SIG-M5 (cell line): ENCODE measurements around the gene ZMIZ1.

Source experiments
- DNase-seq: peaks from one replicate; lab custom pipeline; 2025; lab: John Stamatoyannopoulos, UW

The ZMIZ1 gene

GRCh38 chr10:79170993-79171392, 102.2 kb downstream of the ZMIZ1 start:
- no peak for DNase-seq

GRCh38 chr10:79171504-79171903, 102.7 kb downstream of the ZMIZ1 start:
- DNase-seq, result no peak

DNA sequence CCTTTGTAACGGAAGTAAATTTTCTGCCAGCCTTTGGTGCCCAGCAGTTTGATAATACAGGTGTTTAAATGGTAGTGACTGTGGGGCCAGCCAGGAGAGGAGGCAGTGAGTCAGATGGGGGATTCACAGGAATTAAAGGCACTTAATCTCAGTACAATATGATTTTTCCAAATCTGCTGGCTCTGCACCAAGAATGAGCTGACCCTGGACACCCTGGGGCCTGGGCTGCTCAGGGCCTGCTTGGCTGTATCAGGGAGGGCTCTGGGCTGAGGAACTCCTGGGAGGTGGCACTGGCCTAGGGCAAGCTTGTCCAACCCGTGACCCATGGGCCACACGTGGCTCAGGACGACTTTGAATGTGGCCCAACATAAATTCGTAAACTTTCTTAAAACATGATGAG, 104.1 kb downstream of the ZMIZ1 start:
- DNase-seq, result no peak

- no peak for DNase-seq
Measured at GRCh38 chr10:79173582-79174262, 105.0 kb downstream of the ZMIZ1 start.

- no peak for DNase-seq
Measured at GRCh38 chr10:79176052-79176501, 107.3 kb downstream of the ZMIZ1 start.

DNA sequence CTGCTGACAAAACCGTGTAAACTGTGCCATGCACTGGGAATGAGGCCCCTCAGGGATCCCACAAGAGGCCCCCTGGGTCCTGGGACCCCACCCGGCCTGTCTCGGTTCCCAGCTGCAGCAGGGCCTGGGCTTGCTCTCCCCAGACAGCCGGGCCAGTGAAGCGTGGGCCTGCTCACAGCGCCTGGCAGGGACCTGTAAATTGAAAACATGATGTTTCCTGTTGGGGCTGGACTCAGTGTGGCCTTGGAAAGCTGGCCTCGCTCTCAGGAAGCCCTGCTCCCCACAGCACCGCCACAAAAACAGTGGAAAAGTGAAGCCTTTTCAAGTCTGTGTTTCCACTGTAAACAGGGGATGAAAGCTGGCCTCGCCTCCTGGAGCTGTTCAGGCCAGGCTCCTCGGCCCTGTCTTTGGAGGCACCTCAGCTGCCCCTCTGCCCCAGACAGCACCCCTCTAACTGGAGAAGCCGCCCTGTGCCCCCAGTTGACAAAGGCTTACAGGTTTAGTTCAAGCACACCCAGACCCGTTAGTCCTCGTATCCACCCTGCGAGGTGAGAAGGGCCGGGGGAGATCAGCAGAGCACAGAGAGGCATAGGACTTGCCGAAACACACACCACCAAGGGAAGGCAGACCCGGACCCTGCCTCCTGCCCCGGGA, 108.3 kb downstream of the ZMIZ1 start:
- no peak for DNase-seq

DNA sequence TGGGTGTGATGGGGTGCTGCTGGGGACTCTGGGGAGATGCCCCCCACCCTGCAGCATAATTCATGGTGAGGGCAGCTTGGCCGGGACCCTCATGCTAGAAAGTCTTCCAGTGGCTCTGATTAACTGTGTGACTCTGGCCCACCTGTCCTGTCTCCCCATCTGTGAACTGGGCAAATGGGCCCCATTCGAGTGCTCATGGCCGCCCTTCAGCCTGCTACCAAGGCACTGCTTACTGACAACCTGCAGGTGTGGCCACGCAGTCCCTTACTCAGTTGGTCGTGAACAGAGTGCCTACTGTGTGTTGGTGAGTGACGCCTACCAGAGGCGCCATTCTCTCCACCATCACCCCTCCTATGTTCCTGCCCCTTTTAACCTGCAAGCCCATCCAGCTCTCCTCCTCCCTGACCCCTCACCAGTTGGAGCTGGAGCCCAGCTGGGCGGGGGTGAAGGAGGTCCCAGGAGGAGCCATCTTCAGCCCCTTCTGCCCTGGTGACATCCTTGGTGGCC, 109.4 kb downstream of the ZMIZ1 start:
- DNase-seq, result no peak

DNA sequence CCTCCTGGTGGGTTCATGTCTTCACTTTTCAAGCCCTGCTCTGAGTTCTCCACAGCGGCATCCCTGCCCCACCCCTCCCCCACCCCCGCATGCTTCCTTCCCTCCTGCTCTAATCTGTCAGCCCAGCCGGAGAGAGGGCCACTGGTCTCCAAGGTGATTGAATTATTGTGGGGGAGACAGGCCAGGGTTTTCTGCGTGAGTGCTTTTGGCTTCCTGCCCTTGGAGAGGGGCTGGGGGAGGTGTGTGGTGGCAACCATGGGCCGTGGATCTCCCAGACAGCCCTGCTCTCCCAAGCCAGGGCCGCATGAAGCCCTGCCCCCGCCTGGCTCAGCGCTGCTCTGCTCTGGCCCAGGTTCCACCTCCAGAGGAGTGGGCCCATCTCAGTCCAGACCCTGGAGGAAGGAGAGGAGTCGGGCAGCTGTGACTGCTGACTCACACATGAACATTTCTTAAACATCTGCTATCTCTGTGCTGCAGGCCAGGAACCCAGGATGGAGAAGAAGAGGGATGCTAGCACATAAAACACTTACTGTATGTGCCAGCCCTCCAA, 109.9 kb downstream of the ZMIZ1 start:
- no peak for DNase-seq

DNA sequence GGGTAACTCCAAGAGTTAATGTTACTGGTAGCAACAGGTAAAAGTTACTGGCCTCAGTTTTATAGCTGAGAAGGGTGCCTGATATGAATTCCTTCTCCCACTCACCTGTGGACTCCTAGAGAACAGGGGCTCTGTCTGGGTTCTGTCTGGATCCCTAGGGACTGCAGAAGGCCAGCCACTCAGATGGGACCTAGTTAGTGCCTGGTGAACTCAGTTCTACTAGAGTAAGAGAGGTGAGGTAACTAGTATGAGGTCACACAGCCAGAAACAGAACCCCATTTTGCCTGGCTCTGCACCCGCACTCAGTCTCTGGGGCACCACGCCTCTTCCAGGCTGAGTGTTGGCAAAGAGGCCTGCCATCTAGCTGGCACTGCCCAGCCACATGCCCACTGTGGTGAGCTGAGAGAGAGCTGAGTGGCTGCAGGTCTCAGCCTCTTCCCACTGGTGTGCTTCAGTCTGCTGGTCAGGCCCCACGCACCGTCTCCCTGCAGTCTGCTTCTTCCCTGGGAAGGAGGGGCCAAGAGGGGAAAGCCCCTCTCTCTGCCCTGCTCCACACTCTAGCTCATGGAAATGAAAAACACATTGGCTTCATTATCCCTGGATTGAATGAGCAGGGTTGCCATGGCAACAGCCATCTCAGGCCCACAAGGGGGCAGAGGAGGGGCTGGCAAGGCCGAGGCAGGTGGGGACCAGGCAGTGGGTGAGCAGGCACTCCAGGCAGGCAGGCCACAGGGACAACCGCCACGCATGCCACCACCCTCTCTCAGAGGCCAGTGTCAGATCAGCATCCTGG, 110.6 kb downstream of the ZMIZ1 start:
- no peak for DNase-seq

DNA sequence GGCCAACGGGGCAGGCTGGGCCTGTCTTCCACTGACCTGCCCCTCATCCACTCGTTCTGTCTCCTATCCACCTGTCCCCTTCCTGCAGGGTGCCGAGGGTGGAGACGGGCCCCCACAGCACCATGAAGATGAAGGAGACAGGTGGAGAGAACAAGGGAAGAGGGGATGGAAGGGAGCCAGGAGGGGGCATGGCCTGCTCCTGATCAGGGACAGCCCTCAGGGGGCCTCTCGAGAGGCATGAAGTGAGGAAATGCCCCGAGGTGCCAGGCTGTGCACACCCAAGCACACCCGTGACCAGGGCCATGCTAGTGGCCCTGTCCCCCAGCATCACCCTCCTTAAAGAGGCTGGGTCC, 111.2 kb downstream of the ZMIZ1 start:
- DNase-seq, result no peak

DNA sequence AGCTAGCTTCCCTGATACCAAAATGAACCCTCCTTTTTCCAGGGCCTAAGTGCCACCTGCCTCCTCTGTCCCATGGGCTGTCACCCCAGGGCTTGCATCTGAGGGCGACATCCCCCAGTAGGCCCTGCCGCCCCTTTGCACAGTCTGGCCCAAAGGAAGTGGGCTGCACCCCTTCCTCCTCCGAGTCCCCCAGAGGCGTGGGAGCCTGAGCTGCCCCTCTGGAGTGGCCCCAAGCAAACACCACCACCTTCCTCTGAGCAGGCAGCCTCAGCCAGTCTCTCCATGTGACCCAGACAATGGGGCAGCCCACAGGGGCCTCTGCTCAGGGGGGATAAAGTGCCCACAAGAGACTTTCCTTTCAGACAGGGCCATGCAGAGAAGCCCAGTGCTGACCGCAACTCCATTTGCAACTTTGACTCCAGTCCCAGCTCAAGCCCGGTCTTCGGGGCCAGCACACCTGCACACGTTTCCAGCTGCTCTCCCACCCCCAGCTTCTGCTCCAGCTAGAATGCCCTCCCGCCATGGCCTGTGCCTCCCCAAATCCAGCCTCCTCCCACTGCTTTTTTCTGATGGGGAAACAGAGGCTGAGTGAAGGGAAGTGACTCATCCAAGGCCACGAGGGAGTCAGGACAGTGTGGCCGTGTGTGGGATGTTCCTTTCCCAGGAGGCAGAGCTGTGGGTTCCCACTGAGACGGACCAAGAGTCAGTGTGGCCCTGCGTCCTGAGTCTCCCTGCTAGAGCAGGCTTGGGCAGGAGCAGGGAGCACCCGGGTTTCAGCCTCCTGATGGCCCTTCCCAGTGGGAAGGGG, 111.9 kb downstream of the ZMIZ1 start:
- DNase-seq, result no peak

- no peak for DNase-seq
Measured at GRCh38 chr10:79181227-79181626, 112.5 kb downstream of the ZMIZ1 start.

- no peak for DNase-seq
Measured at GRCh38 chr10:79181698-79182521, 113.1 kb downstream of the ZMIZ1 start.

DNA sequence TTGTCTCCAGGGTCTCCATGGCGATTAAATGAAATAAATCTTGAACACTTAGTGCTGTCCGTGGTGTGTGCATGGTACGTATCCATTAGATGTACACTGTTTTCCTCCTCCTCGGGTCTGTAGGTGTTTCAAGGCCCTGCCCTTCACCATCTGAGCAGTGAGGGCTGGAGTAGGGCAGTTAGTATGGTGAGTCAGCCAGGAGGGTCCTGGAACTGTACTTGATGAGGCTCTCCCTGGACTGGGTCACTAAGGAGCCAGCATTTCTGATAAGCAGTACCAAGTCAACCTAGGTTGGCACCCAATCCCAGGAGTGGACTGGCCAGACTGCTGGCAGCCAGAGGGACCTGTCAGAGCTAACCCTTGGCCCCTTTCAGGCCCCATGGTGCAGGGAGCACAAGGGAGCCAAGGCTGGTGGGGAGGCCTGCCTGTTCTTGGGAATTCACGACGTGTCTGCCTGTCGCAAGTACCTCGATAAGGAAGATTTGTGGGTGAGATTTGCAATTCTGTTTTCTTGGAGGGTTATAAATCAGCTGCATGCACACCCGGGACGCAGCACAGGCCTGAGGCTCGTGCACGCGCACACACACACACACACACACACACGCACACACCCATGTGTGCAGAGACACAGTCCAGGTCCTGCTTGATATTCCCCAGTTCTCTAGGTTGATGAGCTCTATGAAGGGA, 114.2 kb downstream of the ZMIZ1 start:
- DNase-seq, result no peak

DNA sequence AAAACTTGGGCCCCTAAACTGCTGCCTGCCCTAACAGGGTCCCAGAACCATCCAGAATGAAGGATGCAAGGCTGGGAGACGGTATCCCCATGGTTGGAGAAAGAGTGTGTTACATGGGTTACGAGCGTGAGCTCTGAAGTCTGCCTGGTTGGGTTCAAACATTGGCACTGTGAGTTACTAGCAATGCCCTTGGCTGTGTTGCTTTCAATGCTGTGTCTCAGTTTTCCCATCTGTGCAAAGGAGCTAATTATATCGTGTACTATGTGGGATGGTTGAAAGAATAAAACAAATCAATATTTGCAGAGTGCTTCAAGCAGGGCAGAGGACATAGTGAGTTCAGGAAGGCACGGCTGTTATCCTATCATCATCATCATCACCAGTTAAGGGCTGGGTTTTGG, 114.7 kb downstream of the ZMIZ1 start:
- DNase-seq, result no peak

- no peak for DNase-seq
Measured at GRCh38 chr10:79184145-79184625, 115.4 kb downstream of the ZMIZ1 start.

DNA sequence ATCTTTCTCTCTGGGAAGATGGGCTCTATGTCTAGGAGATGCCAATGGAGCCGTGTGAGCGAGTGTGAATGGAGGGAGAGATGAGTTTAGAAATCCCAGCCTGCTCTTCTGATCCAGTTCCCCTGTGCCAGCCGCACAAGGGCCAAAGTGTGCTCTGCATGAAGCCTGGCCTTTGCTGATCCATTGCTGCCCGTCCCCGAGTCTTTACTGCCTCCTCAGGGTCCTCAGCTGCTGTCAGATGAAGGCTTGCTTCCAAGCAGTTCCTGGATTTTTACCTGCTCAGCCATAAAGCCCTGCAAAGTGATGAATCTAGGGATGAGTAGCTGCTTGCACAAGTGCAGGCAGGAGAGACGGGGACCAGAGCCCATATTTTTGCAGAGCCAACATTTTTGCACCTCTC, 115.9 kb downstream of the ZMIZ1 start:
- DNase-seq, result no peak

DNA sequence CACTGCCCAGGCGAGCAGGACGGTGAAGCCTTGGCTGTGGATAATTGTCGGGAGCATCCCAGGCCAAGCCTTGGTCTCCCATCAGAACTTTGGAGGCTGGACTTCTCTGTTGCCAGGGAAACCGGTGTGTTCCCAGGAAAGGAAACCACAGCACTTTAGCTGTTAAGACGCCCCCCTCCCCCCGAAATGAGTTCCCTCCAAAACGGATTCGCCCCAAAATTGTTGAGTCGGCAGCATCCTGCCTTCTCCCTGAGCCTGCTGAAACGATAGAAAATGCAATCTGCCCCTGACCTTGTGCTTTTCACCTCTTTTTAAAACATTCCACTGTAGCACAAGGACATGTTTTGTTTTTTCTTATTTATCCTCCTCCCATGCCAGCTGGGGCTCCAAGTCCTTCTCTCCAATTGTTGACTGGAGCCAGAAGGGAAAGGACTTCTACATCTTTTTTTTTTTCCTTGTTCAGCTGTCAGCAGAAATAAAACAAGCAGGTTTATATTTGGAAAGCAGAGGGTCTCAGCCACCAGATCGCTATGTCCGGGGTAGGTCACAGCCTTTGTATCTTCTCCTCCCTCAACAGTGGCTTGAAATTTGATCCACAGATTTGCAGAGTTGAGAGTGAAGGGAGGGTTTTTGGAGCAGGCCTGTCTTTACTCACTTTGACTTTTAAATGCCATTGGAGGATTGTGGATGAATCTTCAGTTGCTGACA, 116.5 kb downstream of the ZMIZ1 start:
- DNase-seq, result no peak

- DNase-seq, result no peak
Measured at GRCh38 chr10:79185796-79186374, 117.1 kb downstream of the ZMIZ1 start.
